HG03045 (cell line): ENCODE results near the gene KPNB1.
"Not testable (repeated sequence)": the region's sequence is repeated elsewhere in the genome, so short reads cannot be mapped to it uniquely, and the experiment has no call there.

ENCODE experiments used
- ATAC-seq: cut with Tn5 transposase; IDR thresholded peaks from one replicate; pipeline ENCODE4 v1.9.1; 2021; ENCODE audit warnings: mild to moderate bottlenecking, moderate library complexity; ENCODE audit not compliant: unreplicated experiment

KPNB1 gene

GRCh38 chr17:47676199-47676472, 26.4 kb downstream of the KPNB1 start:
- no peak for ATAC-seq

DNA sequence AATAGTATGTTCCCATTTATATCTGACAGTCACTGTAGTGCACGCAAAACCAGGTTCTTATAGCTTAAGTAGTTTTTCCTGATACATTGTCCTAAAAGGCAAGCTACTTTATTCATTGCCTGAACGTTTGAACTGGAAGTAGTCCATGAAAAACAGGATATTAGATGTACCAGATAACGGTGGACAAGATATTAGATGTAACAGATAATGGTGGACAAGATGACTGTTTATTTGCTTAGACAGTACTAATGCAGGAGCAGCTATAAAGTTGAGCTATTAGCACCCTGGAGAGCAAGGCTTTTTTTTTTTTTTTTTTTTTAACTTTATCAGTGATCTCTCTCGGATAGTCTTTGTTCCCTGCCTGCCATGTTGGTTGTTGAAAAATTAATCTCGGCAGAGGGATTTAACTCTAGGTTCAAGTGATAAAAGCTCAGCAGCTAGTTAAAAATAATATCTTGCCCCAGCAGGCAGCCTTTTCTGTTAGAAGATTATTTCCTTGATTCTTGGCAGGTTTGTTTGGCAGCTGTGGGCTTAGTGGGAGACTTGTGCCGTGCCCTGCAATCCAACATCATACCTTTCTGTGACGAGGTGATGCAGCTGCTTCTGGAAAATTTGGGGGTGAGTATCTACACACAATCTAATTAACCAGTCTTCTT, 26.9 kb downstream of the KPNB1 start:
- no peak for ATAC-seq

- no peak for ATAC-seq
These were observed 28.5 kb downstream of the KPNB1 start for GRCh38 chr17:47678196-47678595.

- no peak for ATAC-seq
These were observed 32.4 kb downstream of the KPNB1 start for GRCh38 chr17:47682138-47682537.

- ATAC-seq = not testable (repeated sequence)
These were observed 33.0 kb downstream of the KPNB1 start for GRCh38 chr17:47682727-47683126.

GRCh38 chr17:47684025-47684424, 34.3 kb downstream of the KPNB1 start:
- ATAC-seq = no peak

- no peak for ATAC-seq
These were observed 34.9 kb downstream of the KPNB1 start for GRCh38 chr17:47684535-47685193.

- no peak for ATAC-seq
These were observed 36.0 kb downstream of the KPNB1 start for GRCh38 chr17:47685556-47686275.

GRCh38 chr17:47686276-47686635, 36.5 kb downstream of the KPNB1 start:
- ATAC-seq = no peak

DNA sequence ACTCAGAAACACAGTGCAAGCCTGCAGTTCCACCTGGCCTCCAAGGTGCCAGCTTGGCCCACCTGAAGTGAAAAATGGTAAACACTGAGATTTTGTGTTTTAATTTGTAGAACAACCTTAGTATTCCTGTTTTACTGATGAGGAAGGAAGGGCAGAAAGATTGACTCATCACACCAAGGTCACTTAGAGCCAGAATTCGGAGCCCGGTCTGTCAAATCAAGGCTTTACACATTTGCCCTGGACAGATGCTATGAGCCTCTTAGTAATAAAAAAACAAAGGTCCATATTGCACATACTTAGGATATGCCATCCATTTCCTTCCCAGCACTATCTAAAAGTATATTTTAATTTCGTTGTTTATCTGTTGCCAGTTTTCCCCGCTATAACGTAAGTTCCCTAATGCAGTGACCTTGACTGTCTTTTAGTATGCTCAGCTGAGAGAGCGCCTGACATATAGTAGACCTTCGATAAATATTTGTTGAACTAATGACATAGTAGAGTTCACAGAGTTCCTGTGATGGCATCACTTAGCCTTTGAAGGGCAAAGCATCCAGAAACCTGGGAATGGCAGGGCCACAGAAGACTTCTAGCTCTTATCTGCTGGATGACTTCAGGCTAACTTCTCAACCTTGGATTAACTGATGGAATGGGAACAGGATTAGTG, 37.1 kb downstream of the KPNB1 start:
- ATAC-seq = no peak

GRCh38 chr17:47687328-47687690, 37.6 kb downstream of the KPNB1 start:
- no peak for ATAC-seq

DNA sequence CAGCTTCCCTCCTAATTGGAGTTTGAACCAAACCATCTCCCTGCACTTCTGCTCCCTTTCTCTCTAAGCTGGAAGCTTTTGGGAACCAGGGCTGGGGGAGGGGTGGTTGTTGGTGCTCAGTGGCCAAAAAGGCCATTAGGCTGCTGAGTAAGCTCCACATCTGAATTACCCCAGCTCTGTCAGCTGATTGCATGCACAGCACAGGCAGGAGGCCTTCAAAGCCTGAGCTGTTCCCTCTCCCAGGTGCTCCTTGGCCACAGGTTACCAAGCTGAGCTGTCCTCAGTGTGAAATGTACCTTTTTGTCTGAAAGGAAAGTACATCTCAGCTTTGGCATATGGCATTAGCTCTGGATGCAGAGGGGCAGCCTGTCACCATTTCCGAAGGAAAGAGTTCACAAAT, 38.0 kb downstream of the KPNB1 start:
- no peak for ATAC-seq

DNA sequence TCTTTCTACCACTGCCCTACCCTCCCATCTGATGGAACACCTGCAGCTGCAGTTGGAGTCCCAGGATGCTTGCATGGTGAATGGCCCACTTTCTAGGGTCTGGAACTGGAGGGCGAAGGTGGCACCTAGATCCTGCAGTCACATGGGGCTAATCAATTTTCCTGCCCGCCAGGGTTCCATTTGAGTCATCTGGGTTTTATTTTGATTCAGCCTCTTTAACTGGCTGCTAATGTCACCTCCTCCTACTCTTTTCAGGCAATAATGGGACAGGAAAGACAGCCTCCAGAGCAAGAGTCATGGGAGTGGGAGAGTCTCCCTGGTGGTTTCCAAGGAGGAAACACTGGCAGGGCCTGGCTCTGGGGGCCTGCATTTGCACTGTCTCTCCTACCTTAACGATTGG, 40.4 kb downstream of the KPNB1 start:
- ATAC-seq = no peak

GRCh38 chr17:47692137-47692894, 42.6 kb downstream of the KPNB1 start:
- no peak for ATAC-seq

GRCh38 chr17:47692895-47693730, 43.4 kb downstream of the KPNB1 start:
- ATAC-seq = no peak

DNA sequence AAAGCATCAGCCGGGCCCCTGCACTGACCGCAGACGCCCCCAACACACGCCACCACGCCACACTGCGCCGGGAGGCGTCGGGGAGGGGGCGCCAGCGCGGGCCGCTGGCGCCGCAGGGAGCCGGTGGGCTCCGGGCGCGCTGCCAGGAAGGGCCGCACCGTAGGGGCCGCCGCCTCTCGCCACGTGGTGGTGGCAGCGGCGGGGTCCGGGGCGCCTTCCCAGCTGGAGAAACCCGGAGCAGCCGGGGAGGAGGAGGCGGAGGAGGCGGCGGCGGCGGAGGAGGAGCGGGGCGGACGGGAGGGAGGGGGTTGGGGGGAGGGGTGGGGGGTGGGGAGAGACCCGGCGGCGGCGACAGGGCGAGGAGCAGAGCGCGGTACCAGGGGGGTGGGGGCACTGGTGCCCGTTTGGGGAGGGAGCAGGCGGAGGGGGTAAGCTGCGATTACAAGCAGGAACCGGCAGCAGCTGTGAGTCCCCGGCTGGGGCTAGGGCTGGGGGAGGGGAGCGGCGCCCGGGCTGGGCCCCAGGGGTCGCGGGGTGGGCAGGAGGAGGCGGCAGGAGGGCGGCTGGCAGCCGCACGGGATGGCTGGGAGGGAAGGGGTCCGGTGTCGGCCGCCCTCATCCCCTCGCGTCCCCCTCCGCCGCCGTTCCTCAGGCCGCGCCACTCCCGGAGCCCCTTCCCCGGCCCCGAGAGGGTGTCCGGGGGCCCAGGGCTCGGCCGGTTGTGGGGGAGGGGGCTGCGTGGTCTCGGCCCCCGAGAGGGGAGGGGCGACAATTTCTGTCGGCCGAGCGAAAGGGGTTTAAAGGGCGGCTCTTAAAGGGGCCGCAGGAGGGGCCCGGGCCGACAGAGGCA, 44.2 kb downstream of the KPNB1 start, which contains the start of gene TBKBP1:
Gene TBKBP1 (plus strand): TSS at position 431 of the 850 bp plus-strand sequence. CDS start 1,952 bp downstream, outside the sequence.
- ATAC-seq = no peak

DNA sequence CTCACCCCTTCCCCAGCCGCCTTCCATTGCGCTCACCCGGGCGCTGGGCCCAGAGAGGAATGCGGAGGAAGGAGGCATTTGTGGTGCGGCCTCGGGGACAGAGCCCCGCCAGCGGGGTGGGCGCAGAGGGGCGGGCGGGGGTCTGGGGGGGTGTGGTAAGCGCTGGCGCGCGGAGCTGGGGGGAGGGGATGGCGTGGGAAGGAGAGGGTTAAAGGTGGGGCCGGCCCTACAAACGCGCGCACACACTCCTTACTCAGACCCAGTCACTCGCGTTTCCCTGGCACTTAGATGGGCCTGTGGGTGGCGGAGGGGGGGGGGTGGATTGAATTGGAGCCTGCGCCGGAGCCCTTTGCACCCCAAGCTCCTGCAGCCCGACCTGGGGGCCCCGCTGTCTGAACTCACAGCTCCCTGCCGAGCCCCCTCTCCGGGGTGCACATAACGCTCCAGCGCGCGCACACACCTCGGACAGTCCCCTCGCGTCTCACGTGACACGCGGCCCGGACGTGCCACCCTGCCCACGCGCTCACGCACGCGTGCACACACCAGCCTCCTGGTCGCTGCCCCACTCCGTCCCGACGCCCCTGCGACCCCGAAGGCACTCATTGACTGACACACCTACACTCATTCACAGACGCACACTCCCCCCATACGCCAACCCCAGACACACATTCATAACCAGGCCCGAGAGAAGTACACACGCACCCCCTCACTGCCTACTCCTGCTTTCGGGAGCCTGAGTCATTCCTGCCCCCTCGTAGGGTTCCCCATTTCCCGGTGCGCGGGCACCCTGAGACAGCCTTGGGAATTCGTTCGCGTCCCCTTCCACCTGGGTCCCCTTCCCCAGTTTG, 45.1 kb downstream of the KPNB1 start:
- no peak for ATAC-seq
